Activated CD4-positive, CD25-positive, alpha-beta regulatory T cell treated with anti-CD3 and anti-CD28 coated beads, Interleukin-2, amount 50 U/mL, for 72 hours (primary cell): ENCODE data around the gene AKT3.
"Not testable (repeated sequence)": the region's sequence is repeated elsewhere in the genome, so short reads cannot be mapped to it uniquely, and the experiment has no call there.

ENCODE experiments used
- DNase-seq: peaks from one replicate; pipeline ENCODE4 v3.0.0; 2021

AKT3 gene

DNA sequence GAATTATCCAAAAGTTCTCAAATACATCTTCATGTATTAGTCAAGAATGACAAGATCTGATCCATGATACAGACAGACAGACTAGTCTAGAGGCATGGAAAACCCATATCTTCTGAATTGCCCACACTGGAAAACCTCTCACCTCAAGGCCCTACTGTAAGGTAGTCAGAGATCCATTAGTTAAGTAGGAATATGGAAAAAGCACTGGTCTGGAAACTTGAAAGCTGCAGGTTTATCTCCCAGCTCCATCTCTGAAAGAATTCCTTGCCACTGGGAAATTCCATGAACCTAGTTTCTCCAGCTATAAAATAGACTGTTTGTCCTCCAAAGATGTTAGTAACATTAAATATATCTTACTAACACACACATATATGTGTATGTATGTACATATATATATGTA, 169.2 kb downstream of the AKT3 start:
- no peak for DNase-seq

DNA sequence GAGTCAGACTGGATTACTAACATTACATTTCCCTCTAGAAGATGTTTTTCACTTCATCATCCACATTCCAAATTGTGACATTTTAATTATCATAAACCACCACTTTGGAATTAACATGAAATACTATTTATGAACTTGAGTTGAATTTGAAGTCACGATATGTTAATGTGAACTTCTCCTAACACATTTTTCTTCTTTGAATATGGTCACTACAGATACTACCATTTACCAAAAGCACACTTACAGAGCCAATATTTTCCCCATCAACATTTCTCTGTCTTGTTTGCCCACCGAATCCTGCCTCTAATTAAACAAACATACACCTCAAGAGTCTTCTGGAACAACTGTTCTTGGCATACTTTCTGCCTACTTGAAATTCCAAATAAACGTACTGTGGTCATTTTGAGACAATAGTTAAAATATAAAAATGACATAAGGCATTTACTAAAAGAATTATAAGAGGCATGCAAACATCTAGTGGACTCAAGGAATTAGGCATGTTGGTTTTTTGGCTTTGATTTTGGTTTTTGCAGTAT, 177.4 kb downstream of the AKT3 start:
- no peak for DNase-seq

DNA sequence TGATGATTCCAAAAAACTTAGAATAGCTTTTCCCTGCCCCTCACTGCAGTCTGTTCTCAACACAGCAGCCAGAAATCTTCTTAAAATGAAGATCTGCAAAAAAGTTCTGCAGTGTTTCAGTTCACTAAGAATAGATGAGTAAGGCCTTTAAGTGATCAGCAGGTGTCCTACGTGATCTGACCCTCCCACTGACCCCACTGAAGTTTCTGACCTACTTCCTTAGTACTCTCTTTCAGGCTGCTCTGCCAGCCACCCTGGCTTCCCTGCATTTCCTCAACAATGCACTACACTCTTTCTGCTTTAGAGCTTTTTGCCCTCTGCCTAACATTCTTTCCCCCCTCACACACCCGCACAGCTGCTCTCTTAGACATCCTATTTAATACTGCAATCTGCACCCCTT, 182.5 kb downstream of the AKT3 start:
- no peak for DNase-seq

DNA sequence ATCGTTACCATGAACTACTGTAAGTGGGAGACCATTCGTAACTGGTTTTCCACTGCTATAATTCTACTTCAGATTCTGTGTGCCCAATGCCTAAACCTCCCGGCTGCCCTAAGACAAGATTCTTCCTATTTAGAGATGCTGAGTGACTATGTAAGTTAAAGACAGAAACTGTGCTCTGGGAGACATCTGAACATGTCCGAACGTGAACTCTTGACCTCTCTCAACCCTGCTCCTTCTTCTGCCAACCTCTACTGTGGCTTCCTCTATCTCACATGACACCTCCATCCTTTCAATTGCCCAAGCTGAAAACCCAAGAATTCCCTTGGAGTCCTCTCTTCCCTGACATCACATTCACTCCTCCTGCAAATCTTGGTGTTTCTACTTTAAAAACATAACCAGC, 182.9 kb downstream of the AKT3 start:
- DNase-seq = no peak

DNA sequence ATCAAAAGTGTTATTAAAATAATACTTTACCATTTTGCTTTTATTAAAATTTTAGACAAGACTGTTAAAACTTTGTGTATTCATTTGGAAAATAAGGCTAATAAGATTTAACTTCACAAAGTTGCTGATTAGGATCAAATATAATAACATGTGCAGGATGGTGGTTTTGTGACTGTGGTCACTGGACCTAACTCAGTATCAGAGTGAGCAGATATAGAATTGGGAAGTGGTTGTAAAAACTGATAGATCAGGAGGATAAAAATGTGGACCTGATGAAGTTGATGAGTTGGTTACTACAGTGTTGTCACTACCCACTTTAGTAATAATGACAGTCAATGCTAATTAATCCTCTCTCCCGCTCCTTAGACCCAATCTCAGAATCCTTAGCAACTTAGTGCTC, 186.4 kb downstream of the AKT3 start:
- no peak for DNase-seq

DNA sequence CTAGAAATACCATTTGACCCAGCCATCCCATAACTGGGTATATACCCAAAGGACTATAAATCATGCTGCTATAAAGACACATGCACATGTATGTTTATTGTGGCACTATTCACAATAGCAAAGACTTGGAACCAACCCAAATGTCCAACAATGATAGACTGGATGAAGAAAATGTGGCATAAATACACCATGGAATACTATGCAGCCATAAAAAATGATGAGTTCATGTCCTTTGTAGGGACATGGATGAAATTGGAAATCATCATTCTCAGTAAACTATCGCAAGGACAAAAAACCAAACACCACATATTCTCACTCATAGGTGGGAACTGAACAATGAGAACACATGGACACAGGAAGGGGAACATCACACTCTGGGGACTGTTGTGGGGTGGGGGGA, 187.9 kb downstream of the AKT3 start:
- not testable (repeated sequence) for DNase-seq

DNA sequence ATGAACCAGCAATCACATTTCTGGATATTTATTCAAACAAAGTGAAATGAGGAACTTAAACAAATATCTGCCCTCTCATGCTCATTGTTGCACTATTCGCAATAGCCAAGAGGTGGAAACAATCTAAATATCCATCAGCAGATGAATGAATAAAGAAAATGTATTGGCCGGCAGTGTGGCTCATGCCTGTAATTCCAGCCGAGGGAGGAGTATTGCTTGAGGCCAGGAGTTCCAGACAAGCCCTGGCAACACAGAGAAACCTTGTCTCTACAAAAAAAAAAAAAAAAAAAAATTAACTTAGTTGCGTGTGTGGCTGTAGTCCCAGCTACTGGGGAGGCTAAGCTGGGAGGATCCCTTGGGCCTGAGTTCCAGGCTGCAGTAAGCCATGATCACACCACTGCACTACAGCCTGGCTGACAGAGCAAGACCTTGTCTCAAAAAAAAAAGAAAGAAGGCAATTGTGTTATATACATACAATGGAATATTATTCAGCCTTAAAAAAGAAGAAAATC, 191.4 kb downstream of the AKT3 start:
- DNase-seq = no peak

DNA sequence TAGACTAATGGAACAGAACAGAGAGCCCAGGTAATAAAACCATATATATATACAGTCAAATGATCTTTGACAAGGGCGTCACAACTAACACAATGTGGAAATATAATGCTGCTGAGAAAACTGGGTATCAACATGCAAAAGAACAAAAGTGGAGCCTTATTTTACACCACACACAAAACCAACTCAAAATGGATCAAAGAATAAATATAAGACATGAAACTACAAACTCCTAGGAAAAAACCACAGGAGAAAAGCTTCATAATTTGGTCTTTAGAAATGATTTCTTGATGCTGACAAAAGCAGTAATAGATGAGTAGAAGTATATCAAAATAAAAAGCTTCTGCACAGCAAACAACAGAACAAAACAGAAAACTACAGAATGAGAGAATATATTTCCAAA, 192.2 kb downstream of the AKT3 start:
- no peak for DNase-seq

DNA sequence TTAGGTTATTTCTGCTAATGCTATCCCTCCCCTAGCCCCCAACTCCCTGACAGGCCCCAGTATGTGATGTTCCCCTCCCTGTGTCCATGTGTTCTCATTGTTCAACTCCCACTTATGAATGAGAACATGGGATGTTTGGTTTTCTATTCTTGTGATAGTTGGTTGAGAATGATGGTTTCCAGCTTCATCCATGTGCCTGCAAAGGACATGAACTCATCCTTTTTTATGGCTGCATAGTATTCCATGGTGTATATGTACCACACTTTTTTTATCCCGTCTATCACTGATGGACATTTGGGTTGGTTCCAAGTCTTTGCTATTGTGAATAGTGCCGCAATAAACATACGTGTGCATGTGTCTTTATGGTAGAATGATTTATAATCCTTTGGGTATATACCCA, 200.5 kb downstream of the AKT3 start:
- not testable (repeated sequence) for DNase-seq

DNA sequence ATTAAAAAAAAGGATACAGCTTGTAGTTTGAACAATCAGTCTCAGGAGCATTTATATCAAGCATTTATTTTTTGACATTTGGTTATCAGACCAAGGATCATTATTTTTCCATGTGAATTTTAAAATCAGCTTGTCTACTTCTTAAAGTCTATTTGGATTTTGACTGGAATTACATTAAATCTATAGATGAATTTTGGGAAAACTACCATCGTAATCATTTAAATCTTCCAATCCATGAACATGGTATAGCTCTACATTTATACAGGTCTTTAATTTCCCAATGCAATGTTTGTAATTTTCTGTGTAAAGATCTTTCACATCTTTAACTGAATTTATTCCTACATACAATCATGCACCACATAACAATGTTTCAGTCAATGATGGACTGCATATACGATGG, 203.2 kb downstream of the AKT3 start:
- no peak for DNase-seq

DNA sequence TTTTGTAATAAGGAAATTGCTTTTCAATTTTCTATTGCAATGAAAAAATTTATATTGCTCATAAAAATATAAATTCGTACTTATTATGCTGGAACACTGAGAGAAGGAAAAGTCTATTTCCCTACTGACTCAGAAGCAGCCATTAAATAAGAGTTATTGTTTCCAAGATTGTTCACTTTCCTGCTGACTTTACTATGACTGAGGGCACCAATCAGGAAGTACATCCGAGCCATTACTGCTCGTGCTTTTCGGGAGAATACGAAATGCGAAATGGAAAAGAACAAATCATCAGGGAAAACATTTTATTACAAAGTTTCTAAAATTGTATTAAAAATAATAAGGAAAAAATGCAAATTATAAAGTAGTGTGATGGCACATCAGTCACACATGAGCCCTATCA, 204.8 kb downstream of the AKT3 start:
- no peak for DNase-seq

DNA sequence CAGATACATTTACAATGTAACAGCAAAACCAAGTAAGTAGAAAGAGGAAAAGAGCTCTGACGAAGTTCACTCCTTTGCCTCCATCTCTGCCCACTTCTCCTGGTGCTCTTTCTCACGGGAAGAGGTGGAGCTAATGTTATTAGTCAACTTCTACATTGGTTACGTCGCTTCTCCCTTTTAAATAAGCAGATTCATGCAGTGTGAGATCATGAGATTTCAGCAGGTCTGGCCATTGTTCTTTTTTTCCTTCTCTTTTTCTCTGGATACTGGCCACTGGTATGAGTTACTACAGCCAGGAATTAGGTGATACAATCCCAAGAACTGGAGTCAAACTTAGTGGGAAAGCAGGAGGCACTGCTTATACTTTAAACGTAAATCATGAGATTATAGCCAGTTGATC, 207.1 kb downstream of the AKT3 start:
- no peak for DNase-seq

DNA sequence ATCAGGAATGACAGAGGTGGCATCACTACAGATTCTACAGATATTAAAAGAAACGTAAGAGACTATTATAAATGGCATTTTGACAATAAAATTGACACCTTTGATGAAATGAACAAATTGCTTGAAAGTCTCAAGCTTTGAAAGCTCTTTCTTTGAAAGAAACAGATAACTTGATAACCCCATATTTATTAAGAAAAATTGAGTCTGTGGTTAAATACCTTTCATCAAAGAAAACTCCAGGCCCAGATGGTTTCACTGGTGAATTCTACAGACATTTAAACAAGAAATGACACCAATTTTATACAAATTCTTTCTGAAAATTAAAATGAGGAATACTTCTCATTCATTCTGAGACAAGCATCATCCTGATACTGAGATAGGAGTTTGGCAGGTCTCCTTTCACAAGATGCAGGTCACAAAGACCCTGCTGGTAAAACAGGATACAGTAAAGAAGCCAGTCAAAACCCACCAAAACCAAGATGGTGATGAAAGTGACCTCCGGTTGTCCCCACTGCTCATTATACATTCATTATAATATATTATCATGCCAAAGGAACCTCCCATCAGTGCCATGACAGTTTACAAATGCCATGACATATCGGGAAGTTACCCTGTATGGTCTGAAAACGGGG, 210.9 kb downstream of the AKT3 start:
- DNase-seq = no peak

DNA sequence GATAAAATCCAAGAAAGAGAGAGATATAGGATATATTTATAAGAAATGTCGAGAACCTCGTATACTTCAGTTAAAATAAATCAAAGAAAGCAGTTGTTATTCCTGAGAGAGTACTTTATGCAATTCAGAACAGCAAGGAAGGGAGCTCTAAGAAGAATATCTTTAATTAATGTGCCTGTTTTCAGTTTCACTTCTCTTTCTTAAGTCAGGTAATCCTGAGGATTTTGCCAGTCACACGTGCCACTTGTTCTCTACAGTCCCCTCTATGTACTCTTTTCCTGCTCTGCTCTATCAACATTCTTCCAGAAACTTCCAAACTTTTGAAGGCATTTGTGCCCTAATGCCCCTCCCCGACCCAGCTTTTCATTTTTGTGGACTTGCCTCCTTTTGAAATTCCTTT, 211.9 kb downstream of the AKT3 start:
- no peak for DNase-seq

DNA sequence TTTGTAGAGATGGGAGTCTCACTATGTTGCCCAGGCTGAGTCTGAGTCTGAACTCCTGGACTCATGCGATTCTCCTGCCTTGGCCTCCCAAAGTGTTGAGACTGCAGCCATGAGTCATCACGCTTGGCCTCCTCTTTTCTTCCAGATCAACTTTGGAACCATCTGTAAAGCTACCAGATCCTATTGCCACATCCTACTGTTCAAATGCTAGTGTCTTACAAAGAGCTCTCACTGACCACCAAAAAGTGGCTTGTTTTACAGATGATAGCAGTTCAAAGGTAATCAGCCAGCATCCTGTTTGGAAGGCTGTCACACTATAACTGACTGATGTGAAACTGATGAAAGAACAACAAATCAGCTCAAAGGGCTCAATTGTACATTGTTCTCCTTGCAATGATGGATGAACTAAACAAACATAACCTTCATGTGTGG, 221.6 kb downstream of the AKT3 start:
- DNase-seq = no peak

DNA sequence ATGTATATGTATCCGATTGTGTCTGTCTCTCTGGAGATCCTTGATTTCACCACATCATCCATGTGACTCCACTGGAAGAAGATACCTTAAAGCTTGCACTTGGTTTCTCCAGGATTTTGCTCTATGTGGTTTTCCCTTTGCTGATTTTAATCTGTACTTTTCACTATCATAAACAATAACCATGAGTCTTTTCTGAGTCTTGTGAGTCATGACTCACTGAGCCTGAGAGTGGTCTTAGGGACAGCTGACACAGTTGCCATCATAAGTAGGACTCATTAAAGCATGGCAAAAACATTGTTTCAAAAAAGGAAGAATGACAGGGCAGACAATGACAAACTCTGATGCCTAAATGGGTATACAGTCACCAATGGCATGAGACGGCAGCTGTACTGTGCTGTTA, 226.2 kb downstream of the AKT3 start:
- DNase-seq = no peak

DNA sequence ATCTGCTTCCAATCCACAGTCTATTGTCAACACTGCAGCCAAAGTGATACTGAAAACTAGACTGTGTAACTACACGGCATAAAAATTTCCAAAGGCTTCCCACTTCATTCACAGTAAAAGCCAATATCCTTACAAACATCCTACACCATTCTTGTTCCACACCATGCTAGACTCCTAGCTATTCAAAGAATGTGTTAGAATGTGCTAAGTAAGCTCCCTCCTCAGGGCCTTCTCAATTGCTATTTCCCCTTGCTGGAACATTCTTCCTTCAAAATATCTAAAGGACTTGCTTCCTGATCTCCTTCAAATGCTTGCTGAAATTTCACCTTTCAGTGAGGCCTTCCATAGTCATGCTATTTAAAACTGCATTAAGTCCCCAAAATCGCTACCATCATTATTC, 228.1 kb downstream of the AKT3 start:
- no peak for DNase-seq

DNA sequence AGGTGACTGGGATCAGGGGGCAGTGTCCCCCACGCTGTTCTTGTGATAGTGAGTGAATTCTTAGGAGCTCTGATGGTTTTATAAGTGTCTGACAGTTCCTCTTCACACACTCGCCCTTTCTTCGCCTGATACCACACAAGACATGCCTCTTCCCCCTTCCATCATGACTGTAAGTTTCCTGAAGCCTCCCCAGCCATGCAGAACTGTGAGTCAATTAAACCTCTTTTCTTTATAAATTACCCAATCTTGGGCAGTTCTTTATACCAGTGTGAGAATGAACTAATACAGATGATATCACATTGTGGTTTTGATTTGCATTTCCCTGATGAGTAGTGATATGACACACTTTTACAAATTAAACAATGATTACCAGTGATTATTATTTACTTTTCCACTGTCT, 229.9 kb downstream of the AKT3 start:
- DNase-seq = no peak

DNA sequence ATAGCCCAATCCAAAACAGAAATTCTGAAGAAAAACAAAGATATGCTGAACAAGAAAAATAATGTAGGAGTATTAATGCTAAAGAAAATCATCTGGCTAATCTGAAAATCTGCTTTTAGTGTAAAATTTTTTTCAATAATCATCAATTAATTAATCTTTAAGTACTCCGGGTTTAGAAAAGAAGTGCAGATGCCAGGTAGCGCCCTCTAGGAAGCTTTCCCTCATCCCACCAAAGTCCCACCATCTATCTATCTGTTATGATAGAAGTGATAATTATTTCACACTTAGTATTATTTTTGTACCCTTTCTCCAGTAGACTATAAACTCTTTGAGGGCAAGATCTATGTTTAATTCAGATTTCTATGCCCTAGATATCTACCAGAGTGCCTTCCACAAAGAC, 240.3 kb downstream of the AKT3 start:
- DNase-seq = no peak

DNA sequence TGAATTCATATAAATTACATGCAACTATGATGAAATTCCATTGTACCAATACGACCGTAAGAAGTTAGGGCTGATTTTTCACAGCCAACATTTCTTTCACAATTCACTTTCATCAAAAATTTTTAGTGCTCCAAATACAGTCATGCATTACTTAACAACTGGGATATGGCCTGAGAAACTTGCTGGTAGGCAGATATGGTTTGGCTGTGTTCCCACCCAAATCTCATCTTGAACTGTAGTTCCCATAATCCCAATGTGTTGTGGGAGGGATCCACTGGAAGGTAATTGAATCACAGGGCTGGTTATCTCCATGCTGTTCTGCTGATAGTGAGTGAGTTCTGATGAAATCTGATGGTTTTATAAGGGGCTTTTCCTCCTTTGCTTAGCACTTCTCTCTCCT, 244.4 kb downstream of the AKT3 start:
- no peak for DNase-seq

DNA sequence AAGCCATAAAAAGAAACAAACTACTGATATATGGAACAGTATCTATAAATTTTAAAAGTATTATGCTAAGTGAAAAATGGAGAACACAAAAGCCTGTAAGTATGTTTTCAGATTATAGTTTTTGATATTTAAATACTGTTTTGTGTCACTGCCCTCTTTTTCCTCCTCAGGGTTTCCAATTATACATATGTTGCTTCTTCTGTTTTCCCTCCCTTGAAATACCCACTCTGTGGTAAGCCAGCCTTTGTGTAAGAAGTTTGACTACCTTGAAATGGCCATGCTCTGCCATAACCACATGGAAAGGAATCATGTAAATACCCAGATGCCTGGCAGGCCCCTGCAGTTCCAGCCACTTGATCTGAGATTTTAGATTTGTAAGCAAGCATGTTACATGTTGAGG, 248.3 kb downstream of the AKT3 start:
- DNase-seq = no peak

DNA sequence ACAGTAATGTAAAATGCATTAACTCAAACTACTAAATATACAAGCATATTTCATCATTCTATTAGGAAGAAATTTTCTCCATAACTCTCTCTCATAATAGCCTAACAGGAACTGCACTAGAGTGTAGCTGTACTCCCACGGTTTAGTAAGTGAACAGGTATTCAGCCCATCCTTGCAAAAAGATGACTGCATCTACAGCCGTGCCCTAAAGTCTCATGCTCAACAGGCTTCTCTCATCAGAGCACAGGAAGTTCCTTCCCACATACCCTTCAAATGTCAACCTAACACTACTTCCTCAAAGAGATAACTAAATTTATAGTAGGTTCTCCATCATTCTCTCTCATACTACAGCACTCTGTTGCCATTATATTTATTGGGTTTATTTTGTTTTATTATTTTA, 251.6 kb downstream of the AKT3 start:
- no peak for DNase-seq

DNA sequence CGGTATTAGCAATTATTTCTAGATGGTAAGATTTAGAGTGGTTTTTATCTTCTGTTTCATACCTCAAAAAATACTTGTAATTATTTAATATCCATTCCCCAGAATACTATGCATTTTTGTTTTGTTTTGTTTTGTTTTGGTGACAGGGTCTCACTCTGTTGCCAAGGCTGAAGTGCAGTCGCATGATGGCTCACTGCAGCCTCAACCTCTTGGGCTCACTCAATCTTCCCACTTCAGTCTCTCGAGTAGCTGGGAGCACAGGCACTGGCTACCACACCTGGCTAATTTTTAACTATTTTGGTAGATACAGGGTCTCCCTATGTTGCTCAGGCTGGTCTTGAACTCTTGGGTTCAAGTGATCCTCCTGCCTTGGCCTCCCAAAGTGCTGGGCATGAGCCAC, 252.7 kb downstream of the AKT3 start:
- no peak for DNase-seq

DNA sequence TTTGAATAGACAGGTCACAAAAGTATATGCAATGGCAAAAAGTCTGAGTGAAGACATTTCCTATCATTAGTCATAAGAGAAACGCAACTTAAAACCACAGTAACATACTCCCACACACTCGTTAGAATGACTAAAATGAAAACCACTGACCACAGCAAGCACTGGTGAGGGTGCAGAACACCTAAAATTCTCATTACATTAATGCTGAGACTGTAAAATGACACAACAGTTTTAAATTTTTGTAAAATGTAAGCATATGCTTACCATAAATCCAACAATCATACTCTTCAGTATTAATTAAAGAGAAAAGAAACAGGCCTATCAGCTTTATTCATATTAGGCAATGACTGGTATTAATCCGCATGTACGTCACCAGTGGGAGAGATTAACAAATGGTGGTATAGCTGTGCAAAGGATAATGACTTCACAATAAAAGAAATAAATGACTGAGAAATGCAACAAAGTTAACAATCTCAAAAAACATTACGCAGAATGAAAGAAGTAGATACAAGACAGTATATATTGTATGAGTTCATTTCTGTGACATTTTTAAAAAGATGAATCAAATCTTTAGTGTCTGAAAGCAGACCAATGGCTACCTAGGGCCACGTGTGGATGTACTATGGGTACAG, 253.5 kb downstream of the AKT3 start:
- DNase-seq = no peak
